GM12892 (cell line): Measurements from ENCODE around the gene CD209.

Source experiments
- POLR2A ChIP-seq: IDR thresholded peaks from 2 replicates; pipeline ENCODE4 v1.6.1; 2011; ENCODE audit warnings: low read depth, low read length, control low read depth
- POLR2AphosphoS5 ChIP-seq: IDR thresholded peaks from 2 replicates; pipeline ENCODE4 v1.6.1; 2011; ENCODE audit warnings: low read depth, low read length, control low read depth
- TAF1 ChIP-seq: IDR thresholded peaks from 2 replicates; pipeline ENCODE4 v1.6.1; 2011; ENCODE audit warnings: low read depth, mild to moderate bottlenecking, control low read depth, low read length, borderline replicate concordance

DNA sequence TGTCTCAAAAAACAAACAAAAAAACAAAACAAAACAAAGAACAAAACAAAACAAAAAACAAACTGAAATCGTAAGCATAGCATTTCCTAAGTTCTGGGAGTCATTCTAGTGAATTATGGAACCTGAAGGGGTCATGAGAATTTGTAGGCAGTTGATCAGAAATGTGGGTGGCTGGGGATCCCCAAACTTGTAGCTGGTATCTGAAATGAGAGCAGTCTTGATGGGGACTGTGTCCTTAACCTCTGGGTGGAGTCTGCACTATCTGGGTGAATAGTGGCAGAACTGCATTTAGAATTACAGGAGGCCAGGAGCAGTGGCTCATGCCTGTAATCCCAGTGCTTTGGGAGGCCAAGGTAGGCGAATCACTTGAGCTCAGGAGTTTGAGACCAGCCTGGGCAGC lies 21.5 kb downstream of the CD209 start:
- TF ChIP-seq POLR2AphosphoS5 (no peak), POLR2A (no peak), TAF1 (no peak)
